Measurements from ENCODE around the gene TGFBR2.

TGFBR2 gene

GRCh38 chr3:30649572-30650318 lies 43.3 kb downstream of the TGFBR2 start:
- no peak overlapping the region for H3K4me3 ChIP-seq (ENCODE audit: low read length)
- DNase-seq (ENCODE audit: low read depth), result no peak
- TF ChIP-seq CTCF (conservative IDR thresholded peaks at IDR 0.05; ENCODE audit: low read depth, low read length), result no peak

- TF ChIP-seq CTCF (conservative IDR thresholded peaks at IDR 0.05; ENCODE audit: low read depth, low read length), result no peak
- no peak overlapping the region for H3K4me3 ChIP-seq (ENCODE audit: low read length)
- no peak for DNase-seq (ENCODE audit: low read depth)
Measured at GRCh38 chr3:30650348-30650995, 44.1 kb downstream of the TGFBR2 start.

GRCh38 chr3:30654269-30654668 lies 47.9 kb downstream of the TGFBR2 start:
- no peak for DNase-seq (ENCODE audit: low read depth)
- no peak overlapping the region for H3K4me3 ChIP-seq (ENCODE audit: low read length)
- no peak for TF ChIP-seq CTCF (conservative IDR thresholded peaks at IDR 0.05; ENCODE audit: low read depth, low read length)

GRCh38 chr3:30655187-30655812 lies 48.9 kb downstream of the TGFBR2 start:
- no peak for TF ChIP-seq CTCF (conservative IDR thresholded peaks at IDR 0.05; ENCODE audit: low read depth, low read length)
- no peak overlapping the region for H3K4me3 ChIP-seq (ENCODE audit: low read length)
- no peak for DNase-seq (ENCODE audit: low read depth)

- no peak for DNase-seq (ENCODE audit: low read depth)
- TF ChIP-seq CTCF (conservative IDR thresholded peaks at IDR 0.05; ENCODE audit: low read depth, low read length), result no peak
- no peak overlapping the region for H3K4me3 ChIP-seq (ENCODE audit: low read length)
Measured at GRCh38 chr3:30656624-30657141, 50.3 kb downstream of the TGFBR2 start.

GRCh38 chr3:30657914-30658313 lies 51.5 kb downstream of the TGFBR2 start:
- H3K4me3 ChIP-seq (ENCODE audit: low read length), result no peak overlapping the region
- no peak for TF ChIP-seq CTCF (conservative IDR thresholded peaks at IDR 0.05; ENCODE audit: low read depth, low read length)
- DNase-seq (ENCODE audit: low read depth), result no peak

Measured in retinal pigment epithelial cell (primary cell).